GM21390 (cell line): ENCODE data around the gene MYMX.
"Not testable (repeated sequence)": the region's sequence is repeated elsewhere in the genome, so short reads cannot be mapped to it uniquely, and the experiment has no call there.

ENCODE experiments used
- ATAC-seq: cut with Tn5 transposase; IDR thresholded peaks from one replicate; pipeline ENCODE4 v1.9.1; 2021; ENCODE audit not compliant: unreplicated experiment

MYMX gene

DNA sequence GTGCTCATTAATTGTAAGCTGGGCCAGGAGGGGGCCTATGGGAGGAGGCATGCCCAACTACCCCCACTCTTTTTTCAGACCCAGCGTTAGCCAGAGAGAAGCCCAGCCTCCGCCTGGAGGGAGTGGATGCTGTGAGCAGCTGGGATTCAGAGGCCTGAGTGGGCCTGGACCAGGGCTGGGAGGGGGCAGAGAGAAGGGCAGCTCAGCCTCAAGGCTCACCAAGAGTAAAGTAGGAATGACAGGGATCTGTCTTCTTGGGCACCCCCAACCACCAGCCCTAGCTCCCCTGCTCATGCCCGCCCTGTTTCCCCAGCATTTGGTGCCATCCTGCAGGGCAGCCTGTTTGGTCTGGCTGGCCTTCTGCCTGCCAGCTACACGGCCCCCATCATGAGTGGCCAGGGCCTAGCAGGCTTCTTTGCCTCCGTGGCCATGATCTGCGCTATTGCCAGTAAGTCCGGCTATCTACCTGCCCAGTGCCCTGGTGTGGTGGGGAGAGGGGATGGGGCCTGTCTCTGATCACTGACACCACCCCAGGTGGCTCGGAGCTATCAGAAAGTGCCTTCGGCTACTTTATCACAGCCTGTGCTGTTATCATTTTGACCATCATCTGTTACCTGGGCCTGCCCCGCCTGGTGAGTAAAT, 13.4 kb downstream of the MYMX start:
- no peak for ATAC-seq

DNA sequence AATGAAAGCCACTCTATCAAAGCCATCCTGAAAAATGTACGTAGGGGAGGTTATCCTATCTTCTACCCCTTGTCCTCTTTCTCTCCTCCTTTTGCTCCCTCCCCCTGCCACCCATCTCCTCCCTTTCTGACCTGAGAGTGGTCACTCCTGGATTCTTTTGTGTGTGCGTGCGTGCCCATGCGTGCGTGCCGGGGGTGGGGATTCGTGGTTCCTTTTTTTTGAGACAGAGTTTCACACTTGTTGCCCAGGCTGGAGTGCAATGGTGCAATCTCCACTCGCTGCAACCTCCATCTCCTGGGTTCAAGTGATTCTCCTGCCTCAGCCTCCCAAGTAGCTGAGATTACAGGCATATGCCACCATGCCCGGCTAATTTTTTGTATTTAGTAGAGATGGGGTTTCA, 14.7 kb downstream of the MYMX start:
- not testable (repeated sequence) for ATAC-seq

DNA sequence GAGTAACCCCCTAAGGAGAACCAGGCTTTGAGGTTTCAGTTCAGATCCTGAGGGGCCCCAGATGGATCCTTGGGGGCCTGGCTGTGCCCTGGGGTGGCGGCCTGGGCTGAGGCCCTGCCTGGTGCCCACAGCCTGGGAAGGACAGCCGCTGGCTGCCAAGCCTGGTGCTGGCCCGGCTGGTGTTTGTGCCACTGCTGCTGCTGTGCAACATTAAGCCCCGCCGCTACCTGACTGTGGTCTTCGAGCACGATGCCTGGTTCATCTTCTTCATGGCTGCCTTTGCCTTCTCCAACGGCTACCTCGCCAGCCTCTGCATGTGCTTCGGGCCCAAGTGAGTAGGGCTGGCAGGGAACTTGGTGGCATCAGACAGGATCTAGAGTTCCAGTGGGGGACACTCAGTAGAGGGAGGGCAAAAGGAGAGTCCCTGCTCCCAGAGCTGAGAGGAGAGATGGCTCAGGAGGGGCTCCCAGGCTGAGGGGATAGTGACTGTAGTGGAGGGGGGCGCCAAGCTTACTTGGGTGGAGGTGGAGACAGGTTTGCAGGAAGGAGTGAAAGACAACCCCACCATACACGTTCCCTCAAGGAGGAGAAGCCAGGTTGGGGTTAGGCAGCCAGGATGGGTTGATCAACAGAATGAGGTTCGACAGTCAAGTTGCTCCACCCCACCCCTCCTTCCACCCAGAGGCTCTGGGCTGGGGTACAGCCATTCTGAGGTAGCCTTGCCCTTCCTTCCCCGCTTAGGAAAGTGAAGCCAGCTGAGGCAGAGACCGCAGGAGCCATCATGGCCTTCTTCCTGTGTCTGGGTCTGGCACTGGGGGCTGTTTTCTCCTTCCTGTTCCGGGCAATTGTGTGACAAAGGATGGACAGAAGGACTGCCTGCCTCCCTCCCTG, 16.2 kb downstream of the MYMX start:
- no peak for ATAC-seq

DNA sequence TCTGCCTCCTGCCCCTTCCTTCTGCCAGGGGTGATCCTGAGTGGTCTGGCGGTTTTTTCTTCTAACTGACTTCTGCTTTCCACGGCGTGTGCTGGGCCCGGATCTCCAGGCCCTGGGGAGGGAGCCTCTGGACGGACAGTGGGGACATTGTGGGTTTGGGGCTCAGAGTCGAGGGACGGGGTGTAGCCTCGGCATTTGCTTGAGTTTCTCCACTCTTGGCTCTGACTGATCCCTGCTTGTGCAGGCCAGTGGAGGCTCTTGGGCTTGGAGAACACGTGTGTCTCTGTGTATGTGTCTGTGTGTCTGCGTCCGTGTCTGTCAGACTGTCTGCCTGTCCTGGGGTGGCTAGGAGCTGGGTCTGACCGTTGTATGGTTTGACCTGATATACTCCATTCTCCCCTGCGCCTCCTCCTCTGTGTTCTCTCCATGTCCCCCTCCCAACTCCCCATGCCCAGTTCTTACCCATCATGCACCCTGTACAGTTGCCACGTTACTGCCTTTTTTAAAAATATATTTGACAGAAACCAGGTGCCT, 16.9 kb downstream of the MYMX start:
- no peak for ATAC-seq

DNA sequence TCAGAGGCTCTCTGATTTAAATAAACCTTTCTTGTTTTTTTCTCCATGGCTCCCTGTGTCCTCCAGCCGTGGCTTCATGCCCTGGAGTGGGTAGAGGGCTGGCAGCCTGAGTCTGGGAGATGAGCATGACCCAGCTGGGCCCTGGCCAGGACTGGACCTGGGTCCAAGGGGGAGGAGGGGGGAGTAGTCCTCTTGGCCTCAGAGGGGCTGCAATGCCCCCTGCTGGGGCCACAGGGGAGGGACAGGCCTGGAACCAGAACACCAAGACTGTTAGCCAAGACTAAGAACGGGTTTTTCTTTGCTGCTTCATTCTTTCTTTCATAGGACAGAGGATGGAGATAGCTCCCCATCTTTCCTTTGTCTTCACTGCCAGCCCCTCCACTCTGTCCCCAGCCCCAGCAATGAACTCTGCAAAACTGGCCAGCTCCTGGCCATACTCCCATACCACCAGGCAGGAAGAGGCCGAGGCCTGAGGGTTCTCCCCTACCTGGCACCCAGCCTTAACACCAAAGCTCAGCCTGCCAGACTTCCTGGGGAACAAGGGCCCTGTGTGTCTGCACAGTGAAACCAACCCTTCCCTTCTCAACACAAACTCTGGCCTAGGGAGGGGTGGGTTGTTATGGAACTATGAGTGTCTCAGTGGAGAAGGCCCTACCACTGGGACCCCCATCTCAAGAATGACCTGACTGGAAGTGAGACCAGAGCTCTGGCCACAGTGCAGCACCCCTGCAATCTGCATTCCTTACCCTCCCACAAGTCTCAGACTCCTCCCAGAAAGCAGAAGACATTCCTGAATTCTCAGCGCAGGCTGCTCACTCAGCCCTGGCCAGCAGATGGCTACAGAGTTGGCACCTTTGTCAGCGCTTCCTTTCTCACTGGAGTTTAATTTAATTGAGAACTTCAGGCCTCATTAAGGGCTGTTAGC, 17.6 kb downstream of the MYMX start:
- no peak for ATAC-seq

DNA sequence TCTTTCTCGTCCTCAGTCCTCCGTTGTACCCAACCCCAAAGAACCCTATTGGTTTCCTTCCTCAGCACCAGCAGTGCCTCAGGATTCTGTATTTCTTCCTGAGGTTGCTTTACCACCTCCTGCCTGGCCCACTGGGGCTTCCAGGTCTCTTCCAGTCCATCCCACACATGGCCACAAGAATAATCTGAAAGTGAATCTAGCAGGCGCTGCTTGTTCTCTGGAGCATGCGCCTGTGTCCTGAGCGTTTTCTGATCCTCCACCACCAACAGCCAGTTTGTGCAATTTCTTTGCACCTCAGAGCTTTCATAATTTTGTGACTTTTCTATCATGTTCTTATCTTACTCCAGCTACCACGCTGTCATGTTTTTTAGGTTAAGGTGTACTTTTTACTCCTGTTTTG, 18.5 kb downstream of the MYMX start:
- no peak for ATAC-seq

DNA sequence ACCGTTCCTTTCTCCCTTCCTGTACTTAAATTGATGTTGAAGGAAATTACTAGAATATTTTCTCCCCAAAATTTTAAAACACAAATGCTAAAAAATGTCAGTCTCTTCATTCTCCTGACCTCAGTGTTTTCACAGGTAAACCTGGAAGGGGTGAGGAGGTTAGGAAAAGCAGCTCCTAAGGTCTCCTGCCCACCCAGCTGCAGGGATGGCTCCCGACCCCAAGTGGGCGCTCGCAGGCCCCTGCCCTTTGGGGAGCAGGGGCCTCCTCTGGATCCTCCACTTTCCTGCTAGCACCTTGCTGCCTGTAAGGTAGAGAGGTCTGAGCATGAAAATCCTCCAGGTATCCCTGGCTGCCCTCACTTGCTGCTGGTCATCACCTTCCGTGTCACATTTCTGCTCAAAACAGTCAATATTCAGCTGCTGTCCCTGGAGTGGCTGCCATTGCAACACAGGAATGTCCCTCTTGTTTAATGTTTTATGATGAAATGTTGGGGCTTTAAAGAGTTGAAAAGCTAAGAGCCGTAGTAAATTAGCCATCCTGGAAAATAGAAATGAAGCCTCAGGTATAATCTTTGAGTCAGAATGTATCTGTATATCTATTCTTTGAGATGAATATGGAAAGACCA, 19.3 kb downstream of the MYMX start:
- ATAC-seq: no peak

DNA sequence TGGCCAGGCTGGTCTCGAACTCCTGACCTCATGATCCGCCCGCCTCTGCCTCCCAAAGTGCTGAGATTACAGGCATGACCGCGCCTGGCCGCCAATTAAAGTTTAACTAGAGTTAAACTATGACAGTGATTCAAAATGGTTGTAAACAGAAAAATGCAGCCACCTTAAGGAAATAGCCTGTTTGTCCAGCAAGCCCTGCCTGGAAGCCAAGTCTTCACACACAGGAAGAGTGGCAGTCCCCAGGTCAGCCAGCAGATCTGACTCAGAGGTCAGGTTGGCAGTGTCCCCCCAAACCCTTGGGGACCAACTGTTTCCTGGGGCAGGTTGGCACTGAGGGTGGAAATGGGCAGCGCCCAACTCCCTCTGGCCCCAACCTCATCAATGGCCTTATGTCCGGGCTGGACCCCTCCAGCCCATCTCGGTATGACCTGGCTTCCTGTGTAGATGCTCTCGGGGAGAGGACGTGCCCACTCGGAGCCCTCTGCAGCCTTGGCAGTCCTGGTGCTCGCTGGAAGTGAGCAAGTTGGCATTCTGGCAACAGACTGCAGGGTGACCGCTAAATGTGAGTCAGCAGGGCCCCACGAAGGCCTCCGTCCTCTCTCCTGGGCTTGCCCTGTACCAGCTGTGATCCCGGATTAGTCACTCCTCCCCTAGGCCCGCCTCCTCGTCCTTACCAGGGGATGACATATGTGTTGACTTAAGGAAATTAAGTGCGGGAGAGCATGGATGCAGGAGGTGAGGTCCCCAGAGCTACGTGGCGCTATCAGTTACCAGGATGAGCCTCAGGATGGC, 20.5 kb downstream of the MYMX start:
- peak; percentile 66 for ATAC-seq

DNA sequence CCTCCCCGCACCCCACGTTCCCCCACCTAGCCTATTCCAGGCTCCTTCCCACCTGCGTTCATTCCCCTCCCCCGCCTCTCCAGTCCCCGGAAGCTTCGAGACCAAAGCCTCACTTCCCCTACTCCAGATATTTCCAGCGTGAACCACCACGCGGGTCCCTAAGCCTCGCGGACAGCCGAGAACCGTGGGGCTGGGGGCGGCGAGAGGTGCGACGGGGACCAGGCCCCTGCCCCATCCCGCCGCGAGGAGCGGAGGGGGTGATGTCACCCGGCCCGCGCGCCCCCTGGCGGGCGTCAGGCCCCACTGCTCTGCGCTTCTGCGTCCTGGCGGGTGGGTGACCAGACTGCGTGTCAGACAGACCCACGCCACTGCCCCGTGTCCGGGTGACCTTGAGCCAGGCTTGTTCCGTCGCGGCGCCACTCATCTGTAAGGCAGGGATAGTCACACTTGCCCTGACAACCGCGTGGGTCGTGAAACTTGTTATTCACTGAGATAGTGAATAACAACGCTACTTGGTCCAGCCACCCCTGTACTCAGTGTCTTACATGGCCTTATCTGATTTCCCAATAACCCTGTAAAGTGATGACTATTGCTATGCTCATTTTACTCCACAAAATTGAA, 21.2 kb downstream of the MYMX start:
- peak; percentile 87 for ATAC-seq

DNA sequence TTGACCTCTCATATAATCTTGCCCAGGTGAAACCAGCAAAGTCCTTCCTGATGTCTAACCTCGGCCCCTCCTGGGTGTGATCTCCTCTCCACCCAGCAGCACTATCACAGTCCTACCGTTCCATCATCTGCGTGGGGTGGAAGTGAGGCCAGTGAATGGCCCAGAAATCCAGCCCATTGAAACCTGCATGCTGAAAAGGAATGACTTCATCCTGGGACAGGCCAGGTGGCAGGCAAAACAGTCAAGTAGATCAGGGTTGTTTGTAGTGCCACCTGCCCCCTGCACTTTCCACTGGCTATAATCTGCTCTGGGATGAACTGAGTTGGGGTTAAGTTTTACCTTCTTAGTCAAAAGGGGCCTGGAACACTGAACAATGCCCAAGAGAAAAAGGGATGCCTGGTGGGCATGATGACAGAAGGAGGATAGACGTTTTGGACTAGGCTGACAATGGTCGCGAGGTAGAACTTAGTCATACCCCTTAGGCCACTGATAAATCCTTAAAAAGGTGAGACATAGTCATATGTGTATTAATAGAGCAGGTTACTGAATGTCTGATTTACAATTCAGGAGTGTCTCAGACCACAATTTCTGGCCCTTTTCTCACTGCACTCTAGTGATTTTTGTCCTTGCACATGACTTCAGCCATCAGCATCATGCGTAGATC, 22.1 kb downstream of the MYMX start:
- ATAC-seq: no peak

DNA sequence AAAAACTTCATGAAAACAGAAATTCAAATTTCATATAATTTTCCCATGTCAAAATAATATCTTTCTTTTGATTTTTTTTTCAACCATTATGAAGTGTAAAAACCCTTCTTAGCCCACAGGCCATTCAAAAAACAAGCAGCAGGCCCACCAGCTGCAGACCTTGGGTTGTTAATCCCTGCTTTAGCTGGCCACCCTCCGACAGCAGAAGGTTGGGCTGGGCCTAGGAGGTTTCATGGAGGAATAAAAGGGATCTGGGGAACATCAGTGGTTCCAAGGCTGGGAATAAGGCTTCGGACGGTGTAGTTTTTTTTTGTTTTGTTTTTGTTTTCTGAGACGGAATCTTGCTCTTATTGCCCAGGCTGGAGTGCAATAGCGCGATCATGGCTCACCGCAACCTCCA, 26.6 kb downstream of the MYMX start:
- ATAC-seq: no peak

DNA sequence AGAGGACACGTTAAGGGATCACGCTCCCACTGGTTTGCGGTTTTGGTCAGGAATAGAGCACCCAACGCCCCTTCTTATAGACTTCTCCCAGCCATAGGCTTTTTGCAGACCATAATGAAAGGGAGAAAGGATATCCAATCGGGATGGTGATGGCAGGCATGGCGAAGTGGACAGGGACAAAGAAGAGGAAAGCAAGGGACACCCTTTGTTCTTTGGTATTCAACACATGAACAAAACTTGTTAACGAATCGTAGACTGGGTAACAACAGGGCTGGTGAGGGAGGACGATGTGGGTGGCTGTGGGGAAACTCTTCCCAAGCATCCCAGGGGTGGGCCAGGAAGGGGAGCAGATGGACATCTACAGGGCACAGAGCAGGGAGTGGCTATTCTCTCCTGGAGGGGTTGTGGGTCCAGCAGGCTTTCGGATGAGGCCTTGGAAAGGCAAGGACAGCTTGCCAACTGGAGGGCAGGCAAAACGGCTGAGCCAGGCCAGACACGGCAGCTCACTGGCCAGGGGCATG, 28.7 kb downstream of the MYMX start:
- ATAC-seq: no peak

DNA sequence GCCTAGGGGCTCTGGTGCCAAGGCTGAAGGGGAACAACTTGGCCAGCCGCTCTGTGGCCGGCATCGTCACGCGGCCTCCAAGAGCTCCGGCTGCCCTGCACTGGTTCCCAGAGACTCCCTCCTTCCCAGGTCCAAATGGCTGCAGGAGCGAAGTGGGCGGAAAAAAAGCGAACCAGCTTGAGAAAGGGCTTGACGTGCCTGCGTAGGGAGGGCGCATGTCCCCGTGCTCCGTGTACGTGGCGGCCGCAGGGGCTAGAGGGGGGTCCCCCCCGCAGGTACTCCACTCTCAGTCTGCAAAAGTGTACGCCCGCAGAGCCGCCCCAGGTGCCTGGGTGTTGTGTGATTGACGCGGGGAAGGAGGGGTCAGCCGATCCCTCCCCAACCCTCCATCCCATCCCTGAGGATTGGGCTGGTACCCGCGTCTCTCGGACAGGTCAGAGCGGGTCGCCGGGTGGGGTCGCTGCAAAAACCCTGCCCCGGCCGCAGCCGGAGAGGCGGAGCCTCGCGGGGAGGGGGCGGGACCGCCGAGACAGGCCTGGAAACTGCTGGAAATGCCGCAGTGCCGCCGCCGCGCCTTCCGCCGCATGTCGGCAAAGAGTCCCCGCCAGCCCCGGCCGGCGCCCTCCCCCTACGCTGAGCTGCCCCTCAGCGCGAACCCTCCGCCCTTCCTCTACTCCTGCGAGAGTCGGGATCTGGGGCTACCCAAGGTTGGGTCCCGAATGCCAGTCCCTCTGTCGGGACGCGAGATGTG, 29.4 kb downstream of the MYMX start:
- ATAC-seq: peak; percentile 55

DNA sequence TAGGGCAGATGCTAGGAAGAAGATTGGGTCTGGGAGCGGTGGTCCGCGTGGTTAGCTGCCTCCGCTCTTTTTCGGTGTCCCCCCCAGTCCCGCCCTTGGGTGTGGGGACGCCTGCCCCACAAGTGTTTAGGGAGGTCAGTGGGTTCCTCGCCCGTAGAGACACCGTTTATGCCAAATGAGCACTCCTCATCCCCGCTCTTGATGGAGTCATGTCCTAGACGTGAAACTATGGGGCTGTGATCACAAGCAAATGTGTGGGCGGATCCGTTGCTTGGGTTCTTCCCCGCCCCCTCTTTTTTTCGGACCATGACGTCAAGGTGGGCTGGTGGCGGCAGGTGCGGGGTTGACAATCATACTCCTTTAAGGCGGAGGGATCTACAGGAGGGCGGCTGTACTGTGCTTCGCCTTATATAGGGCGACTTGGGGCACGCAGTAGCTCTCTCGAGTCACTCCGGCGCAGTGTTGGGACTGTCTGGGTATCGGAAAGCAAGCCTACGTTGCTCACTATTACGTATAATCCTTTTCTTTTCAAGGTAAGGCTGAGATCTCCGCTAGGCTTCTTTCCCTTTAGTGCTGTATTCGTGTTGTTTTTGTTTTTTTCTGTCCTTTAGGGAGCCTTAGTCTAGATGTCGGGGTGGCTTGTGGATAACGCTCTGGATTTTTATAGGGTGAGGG, 30.1 kb downstream of the MYMX start, which contains the start of gene HSP90AB1:
Gene HSP90AB1 (plus strand): TSS at position 439 of the 675 bp plus-strand sequence. CDS start 1,529 bp downstream, outside the sequence.
- ATAC-seq: peak; percentile 52

DNA sequence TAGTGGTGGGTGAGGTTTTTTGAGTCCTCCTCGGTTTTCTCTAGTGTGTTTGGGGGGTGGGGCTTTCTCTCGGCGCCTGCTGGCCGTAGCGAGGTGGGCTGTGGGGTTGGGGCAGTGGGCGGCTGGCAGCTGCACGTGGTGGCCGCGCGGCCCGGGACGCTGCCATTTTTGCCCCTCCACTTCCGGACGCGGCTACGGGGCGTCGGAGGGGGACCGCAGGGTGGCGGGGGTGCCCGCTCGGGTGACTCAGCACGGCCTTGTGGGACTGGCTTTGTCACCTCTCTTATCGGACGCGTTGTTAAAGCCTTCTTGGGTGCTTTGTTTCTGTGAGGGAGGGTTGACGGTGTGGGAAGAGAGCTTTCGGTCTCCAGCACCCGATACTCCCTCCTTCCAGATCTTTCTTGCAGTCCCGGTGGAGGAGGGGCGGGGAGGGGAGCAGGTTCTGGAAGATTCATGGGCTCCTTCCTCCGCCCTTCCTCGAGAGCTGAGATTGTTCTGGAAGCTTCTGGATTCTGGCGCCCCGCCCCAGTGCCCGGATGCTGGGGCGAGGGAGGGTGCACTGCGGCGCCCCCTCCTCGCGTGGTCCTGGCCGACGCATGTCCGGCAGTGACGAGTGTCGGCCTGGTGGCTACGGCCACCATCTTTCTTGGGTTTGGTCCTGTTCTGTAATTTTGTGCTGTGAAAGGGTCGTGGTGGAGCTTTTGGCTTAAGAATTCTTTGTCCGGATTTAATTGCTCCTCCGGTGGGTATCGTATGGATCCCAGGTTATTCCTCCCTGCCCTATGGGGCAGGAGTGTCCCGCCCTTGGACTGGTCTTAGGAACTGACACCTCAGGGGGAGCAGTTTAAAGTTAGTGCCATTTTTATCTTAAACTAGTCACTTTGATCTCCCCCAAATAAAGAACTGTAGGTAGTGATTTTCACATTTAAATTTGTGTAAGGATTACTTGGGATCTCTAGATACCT, 30.9 kb downstream of the MYMX start:
- ATAC-seq: peak; percentile 25

DNA sequence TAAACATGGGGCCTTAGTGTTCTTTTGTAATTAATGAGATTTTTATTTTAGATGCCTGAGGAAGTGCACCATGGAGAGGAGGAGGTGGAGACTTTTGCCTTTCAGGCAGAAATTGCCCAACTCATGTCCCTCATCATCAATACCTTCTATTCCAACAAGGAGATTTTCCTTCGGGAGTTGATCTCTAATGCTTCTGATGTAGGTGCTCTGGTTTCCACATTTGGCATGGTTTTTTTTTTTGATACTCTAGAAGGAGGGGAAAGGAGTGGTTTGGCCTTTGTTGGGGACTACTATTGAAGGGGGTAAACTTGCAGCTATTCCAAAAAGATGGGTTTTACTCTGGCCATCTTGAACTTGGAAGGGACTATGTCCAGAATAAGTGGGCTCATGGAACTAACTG, 31.9 kb downstream of the MYMX start:
- no peak for ATAC-seq
